Stimulated activated naive CD4-positive, alpha-beta T cell (primary cell): ENCODE data around the gene TBC1D22A.

Source experiments
- DNase-seq, 6 experiments: peaks; one replicate each; lab custom pipeline; 2025; lab: John Stamatoyannopoulos, UW

Gene TBC1D22A

DNA sequence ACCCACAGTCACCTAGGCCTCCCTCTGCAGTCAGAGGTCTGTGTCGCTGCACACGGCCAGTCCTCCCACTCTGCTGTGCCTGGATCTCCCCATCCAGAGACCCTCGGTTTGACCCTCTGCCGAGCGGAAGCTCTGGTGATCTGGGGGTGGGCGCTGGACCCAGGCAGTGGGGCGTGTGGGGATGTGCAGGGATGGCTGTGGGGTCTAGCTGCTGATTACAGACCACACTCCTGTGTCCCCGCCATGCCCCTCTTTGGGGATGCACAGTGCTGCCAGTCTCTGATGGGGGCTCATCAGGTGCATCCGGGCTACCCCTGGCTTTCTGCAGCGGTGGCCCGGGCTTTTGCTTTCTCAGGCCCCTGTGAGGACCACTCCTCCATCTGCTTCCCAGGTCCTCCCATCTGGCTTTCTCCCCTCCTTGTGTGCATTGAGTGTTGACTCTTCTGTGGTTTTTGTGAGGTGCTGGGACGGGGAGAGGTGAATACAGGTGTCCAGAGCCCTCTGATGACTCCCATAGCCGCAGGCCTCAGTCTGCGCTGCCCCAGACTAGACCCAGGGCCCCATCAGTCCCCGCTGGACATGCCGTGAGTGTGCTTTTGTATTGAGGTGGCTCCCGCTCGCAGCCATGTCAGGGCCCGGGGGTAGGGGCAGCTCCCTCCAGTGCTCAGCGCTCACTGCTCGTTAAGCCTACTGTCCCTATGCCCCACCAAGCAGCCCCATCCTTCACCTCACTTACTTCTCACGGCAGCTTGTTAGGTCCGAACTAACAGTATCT, 251.6 kb downstream of the TBC1D22A start:
- DNase-seq: no peak

GRCh38 chr22:47014636-47015345, 252.3 kb downstream of the TBC1D22A start:
- DNase-seq: no peak

GRCh38 chr22:47015589-47016178, 253.2 kb downstream of the TBC1D22A start:
- DNase-seq: no peak

DNA sequence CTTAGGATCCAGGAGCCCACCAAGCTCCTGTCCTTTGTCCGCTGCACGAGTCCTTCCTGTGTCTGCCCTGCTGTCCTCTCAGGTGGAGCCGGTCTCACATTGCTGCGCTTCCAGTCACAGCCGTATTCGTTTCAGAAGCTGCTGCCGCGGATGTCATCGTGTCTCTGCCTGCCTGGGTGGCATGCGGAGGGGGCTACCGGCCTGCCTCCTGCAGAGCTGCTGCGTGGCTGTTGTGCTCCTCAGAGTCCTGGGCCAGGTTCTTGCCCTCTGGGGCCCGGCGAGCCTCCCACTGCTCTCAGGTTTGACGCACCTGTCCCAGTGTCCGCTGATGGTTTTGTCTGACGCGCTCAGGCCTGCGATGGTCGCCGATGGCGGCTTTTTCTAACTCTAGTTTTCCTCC, 254.2 kb downstream of the TBC1D22A start:
- DNase-seq: no peak

DNA sequence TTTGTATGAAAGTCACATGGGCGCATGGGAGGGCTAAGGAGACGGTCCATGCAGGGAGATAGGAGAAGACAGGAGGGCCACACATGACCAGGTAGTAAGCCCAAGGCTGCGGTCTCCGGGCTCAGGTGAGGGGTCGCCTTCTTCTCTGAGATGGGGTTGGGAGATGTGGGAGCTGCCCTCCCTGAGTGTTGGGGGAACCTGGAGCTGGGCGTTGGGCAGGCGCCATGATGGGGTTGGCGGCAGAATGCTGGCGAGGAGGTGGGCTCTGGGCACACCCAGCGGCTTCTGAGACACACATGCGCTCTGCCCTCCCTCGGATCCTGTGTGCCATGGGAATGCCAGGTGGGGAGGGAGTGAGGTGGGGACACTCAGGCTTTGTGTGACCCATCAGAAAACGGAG, 254.8 kb downstream of the TBC1D22A start:
- no peak for DNase-seq

DNA sequence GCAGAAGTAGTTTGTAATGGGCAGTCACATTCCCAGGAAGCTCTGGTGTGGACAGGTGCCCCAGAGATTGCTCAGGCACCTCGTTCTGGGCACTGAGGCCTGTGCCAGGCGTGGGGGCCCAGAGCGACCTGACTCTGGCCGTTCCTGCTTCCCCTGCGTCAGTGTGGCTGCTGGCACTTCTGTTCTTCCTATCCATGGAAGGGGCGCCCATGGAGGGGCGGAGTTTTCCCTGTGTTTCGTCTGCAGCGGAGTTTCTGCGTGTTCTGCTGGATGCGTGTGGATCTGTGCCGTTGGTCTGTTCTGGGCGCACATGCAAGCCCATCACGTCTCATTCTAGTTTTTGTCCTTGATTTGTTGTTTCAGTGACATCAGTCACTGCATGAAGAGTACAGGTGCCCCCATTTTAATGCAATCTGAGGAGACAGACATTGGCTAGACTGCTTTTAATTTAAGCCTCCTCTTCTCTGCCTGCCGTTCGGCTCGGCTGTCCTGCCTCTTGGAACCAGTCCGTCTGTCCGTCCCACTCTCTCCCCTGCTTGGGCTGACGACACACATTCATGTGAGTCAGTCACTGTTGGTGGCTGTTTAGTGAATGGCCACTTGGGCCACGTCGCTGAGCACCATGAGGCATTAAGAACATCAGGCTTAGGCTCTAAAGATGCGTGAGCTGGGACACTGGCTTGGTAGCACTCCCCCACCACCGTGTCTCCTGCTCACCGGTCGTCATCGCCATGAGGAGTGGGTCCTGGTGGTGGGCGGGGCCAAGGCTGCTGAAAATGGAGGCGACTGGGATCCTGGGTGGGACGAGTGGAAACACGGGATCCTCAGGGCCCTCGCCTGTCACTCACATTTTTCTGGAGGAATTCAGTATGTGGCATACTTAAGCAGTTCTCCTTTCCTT, 255.8 kb downstream of the TBC1D22A start:
- no peak for DNase-seq

DNA sequence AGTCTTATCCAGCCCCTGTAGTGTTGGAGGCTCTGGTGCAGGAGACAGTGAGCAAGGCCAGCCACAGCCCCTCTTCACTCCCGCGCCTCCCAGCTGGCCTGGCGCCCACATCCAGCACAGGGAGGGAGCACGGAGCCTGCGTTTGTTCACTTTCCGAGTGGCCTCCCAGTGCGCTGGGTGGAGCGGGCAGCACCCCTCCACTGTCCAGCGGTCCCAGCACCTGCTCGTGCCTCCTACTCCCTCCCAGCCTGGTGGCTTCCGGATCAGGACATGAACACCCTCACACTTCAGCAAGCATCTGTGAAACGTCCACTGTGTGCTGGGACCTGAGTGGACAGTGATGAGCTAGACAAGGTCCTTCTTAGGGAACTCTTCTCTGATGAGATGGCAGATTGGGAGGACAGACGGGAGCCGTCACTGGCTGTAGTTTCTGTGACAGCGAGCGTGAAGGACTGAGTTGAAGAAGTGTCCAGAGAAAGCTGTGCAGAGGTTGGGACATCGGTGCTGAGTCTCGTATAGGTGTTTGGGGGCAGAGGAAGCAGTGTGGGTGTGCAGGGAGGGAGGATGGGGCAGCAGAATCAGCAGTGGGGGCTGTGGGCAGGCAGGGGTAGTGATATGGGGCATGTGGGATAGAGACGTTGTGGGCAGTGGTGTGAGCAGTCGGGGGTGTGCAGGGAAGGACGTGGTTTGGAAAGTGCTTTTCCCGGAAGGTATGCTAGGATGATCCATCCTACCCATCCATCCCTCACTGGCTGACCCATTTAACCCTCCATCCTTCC, 256.8 kb downstream of the TBC1D22A start:
- no peak for DNase-seq

- DNase-seq: no peak
Observed at GRCh38 chr22:47020166-47020565, 257.7 kb downstream of the TBC1D22A start.

- DNase-seq: no peak
Observed at GRCh38 chr22:47021371-47022074, 259.1 kb downstream of the TBC1D22A start.

GRCh38 chr22:47022075-47022473, 259.6 kb downstream of the TBC1D22A start:
- no peak for DNase-seq

- DNase-seq: no peak
Observed at GRCh38 chr22:47022475-47022874, 260.0 kb downstream of the TBC1D22A start.

DNA sequence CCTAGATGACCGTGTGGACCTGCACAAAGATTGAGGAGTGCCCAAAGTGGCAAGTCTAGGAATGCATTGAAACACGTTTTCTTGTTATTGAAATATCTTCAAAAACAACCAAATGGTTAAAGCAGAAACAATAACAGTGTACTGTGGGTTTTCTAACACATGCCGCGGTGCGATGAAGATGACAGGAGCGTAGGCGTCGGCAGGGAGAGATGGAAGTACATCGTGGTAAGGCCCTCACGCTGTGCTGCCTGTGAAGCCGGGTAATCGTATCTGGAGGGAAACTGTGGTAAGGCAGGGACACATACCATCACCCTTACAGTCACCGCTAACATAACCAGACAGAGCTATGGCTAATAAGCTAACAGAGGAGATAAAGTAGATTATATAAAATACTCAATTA, 261.4 kb downstream of the TBC1D22A start:
- DNase-seq: no peak

DNA sequence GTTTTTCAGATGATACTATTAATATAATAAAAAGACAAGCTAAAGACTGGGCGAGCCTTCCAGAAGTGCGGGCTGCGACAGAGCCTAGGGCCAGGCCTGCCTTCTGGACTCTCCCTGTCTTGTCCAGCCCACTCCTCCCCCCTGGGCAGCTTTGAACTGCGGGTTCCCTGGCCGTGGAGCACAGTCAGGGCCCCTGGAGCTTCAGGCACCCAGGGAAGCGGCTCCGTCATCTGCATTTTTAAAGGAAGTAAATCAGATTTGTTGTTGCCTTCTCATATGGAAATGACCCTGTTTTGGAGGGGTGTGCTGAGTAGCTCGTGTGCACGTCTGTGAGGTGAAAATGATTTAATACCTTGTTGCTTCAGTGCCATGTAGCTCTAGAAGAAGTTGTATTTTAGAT, 265.3 kb downstream of the TBC1D22A start:
- no peak for DNase-seq

DNA sequence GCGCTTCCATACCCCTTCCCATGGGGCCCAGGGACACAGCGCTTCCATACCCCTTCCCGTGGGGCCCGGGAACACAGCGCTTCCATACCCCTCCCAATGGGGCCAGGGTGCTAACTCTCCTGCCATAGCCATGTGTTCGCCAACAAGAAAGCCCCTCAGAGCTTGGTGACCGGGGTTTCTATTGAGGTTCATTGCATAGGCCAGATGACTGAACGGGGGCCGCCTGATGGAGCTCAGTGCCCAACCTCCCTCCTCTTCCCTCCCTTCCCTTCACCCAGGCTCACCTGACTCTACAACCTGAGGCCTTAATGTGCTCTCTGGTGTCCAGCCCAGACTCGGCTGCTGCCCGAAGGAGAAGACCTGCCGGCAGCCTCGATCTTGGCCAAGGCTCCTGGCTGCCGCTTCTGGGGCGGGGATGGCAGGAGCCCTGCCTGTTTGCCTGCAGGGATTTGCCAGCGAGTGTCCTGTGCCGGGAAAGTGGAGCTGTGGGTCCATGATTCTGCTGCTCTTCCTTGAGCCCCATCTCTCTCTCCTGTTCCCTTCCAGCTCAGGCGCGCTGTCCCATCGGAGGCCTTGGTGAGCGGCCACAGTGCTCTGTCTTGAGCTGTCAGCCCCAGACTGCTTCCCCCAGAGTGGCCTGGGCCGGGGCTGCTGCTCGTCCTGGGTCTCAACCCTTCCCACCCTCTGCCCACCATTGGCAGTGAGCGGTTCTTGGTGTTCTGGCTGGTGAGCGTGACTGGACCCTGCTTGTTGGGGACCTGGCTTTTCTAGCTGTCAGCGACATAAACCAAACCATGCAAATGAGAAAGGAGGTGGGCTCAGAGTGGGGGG, 267.0 kb downstream of the TBC1D22A start:
- DNase-seq: no peak

DNA sequence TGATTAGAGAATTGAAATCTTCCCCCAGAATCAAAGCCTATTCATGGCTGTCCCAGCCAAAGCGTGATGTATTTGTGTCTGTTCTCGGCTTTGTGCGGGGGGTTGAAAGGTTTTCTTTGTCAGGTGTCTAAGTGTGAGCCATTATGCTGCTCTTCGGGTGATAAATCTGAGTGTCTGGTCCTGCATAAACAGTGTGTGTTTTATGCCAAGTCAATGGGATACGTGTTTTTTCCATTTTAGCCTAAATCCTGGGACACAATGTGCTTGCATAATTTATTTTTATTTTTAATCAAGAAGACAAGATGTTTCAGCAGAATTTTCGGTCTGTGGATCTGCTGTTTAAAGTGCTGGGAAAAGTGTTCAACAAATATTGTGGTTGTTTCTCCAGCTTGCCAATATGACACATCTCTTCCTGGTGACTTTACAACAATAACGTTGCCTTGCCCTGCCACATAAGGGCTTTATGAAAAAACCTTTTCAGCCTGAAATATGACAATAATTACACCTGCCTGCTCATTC, 267.8 kb downstream of the TBC1D22A start:
- DNase-seq: no peak

DNA sequence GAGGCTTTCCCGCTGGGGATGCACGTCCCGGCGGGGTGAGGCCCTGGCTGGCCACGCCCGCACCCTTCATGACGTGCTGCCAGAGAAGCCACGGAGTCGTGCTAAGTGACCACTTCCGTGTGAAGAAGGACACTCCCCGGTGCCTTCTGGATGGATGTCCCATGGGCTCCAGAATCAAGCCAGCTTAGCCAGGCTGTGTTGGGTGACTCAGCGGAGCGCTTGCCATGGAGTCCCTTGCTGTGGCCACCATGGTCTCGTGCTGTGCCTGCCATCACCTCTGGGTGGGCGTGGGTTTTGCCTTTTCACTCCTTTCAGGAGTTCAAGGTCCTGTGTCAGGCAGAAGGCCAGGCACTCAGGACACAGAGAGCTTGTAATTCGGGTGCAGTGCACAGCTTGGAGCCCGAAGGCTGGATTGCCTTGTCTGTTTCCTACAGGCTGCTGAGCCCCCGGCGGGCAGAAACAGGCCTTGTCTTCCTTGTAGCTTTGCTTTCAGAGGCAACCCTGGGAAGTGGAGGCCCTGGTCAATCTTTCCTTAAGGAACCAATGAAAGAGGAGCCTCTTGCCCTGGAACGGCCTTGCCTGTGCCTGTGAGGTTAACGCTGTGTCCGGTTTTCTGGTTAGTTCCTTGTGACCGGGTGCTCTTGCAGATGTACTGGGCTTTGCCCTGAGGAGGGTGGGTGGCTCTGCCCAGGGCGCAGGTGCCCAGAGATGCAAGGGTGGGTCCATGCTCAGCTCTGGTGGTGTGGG, 268.6 kb downstream of the TBC1D22A start:
- no peak for DNase-seq

DNA sequence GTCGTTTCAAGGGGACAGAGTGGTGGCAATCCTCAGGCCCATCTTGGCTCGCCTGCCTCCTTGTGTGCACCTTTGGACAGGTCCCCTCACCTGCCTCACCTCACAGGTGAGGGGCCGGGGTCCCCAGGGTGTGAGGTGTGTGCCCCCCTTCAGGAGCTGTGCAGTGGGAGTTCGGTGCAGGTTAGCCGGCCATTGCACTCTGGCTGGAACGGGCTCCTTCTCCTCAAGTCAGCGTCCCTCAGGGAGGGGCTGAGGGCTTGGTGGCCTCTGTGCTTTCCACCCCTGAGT, 269.1 kb downstream of the TBC1D22A start:
- no peak for DNase-seq

DNA sequence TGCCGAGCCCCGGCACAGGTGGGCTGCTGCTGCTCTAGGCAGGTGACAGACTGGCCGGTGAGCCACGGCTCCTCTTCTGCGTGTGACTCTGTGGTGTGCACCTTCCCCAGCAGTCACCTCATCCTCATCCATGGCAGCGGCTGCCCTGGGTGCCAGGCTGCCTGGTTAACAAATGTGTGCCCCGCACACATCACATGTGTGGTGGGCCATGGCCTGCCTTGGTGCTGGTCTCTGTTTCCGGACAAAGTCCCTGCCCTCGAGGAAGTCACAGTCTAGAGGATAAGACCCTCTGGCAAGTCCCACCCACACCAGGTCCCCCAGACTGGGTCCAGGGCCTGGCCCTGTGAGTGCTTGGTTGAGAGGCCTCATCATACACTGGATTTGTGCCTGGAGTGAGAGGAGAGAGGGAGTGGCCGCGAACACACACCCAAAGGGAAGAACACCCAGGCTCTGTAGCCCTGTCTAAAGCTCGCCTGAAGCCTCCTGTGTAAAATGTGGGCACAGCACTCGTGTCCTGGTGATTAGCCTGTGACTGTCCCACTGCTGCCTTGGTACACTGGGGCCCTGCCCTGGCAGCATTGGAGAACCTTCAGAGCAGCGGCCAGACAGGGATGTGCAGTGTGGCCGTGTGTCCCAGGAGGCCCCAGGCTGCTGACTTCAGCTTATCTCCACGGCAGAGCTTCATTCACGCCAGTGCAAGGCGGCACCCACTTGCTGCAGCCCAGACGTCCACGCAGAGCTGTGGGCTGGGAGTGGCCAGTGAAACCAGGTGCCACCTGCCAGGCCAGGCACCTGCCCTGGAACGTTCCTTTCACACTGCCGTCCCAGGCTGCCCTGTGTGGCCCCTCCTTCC, 269.9 kb downstream of the TBC1D22A start:
- no peak for DNase-seq
